ENCODE measurements around the gene GUF1.
"Not testable (repeated sequence)": the region's sequence is repeated elsewhere in the genome, so short reads cannot be mapped to it uniquely, and the experiment has no call there.

The GUF1 gene

GRCh38 chr4:44701037-44701436, 22.8 kb downstream of the GUF1 start:
- DNase-seq (ENCODE audit: low read depth) = no peak

GRCh38 chr4:44704673-44705072, 26.5 kb downstream of the GUF1 start:
- no peak for DNase-seq (ENCODE audit: low read depth)

GRCh38 chr4:44713125-44713524, 34.9 kb downstream of the GUF1 start:
- no peak for DNase-seq (ENCODE audit: low read depth)

GRCh38 chr4:44716597-44716996, 38.4 kb downstream of the GUF1 start:
- DNase-seq (ENCODE audit: low read depth) = no peak

GRCh38 chr4:44720371-44720770, 42.2 kb downstream of the GUF1 start:
- no peak for DNase-seq (ENCODE audit: low read depth)

- DNase-seq (ENCODE audit: low read depth) = no peak
Observed at GRCh38 chr4:44722001-44722400, 43.8 kb downstream of the GUF1 start.

GRCh38 chr4:44725166-44725565, 46.9 kb downstream of the GUF1 start:
- no peak for DNase-seq (ENCODE audit: low read depth)

GRCh38 chr4:44725726-44726037, 47.5 kb downstream of the GUF1 start:
- no peak for DNase-seq (ENCODE audit: low read depth)

GRCh38 chr4:44726038-44726871, 48.0 kb downstream of the GUF1 start, which contains the start of gene GNPDA2:
GNPDA2 (minus strand) TSS chr4:44726556; CDS start chr4:44722207, 4,349 bp downstream.
- DNase-seq (ENCODE audit: low read depth) = peak; percentile 74

- DNase-seq (ENCODE audit: low read depth) = no peak
Observed at GRCh38 chr4:44727471-44727870, 49.3 kb downstream of the GUF1 start.

- not testable (repeated sequence) for DNase-seq (ENCODE audit: low read depth)
Observed at GRCh38 chr4:44728694-44729093, 50.5 kb downstream of the GUF1 start.

- no peak for DNase-seq (ENCODE audit: low read depth)
Observed at GRCh38 chr4:44736900-44737299, 58.7 kb downstream of the GUF1 start.

GRCh38 chr4:44738615-44739014, 60.4 kb downstream of the GUF1 start:
- no peak for DNase-seq (ENCODE audit: low read depth)

- DNase-seq (ENCODE audit: low read depth) = no peak
Observed at GRCh38 chr4:44740201-44740600, 62.0 kb downstream of the GUF1 start.

All from activated T-cell treated with anti-CD3 and anti-CD28 coated beads for 48 hours (primary cell).